ENCODE measurements around the gene LMOD3. TPM values are rescaled to one million over a fixed set of nuclear protein-coding genes. Genes with fewer than 3 reads are reported as not detected.

The LMOD3 gene
- total and polyA plus RNA-seq, 9 of the 15 experiments (the other 6 are each of a cell fraction or from before 2014, with no cell fraction given) = 0.03 TPM; not detected in 8

DNA sequence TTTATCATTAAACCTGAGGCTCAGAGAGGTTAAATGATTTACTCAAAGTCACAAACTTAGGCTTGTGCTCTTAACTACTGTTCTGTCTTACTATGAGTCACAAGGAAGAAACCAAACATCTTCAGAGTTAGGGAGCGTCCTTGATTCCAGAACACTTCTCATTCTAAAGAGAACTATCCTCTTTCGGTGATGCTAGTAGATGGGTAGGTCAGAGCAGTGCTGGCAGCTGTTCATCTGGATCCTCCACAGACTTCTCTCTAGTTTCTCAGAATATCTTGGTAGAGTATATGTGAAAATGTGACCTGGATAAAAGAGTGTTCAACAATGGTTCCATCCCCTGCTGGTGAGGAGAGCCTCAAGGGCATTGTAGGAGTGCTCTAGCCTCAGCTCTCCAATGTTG is 34.3 kb downstream of the LMOD3 start (continued):
- TF ChIP-seq, protein P1, sequence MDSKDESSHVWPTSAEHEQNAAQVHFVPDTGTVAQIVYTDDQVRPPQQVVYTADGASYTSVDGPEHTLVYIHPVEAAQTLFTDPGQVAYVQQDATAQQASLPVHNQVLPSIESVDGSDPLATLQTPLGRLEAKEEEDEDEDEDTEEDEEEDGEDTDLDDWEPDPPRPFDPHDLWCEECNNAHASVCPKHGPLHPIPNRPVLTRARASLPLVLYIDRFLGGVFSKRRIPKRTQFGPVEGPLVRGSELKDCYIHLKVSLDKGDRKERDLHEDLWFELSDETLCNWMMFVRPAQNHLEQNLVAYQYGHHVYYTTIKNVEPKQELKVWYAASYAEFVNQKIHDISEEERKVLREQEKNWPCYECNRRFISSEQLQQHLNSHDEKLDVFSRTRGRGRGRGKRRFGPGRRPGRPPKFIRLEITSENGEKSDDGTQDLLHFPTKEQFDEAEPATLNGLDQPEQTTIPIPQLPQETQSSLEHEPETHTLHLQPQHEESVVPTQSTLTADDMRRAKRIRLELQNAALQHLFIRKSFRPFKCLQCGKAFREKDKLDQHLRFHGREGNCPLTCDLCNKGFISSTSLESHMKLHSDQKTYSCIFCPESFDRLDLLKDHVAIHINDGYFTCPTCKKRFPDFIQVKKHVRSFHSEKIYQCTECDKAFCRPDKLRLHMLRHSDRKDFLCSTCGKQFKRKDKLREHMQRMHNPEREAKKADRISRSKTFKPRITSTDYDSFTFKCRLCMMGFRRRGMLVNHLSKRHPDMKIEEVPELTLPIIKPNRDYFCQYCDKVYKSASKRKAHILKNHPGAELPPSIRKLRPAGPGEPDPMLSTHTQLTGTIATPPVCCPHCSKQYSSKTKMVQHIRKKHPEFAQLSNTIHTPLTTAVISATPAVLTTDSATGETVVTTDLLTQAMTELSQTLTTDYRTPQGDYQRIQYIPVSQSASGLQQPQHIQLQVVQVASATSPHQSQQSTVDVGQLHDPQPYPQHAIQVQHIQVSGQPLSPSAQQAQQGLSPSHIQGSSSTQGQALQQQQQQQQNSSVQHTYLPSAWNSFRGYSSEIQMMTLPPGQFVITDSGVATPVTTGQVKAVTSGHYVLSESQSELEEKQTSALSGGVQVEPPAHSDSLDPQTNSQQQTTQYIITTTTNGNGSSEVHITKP (IDR thresholded peaks at IDR 0.05; ENCODE audit: partially characterized antibody) = peak; percentile 94
- TF ChIP-seq FOSL1 (tag; conservative IDR thresholded peaks at IDR 0.05) (peak; percentile 32; the same call in 1 of the 2 replicates), ZNF586 (CRISPR knock-in tag; conservative IDR thresholded peaks at IDR 0.05) (no peak)

DNA sequence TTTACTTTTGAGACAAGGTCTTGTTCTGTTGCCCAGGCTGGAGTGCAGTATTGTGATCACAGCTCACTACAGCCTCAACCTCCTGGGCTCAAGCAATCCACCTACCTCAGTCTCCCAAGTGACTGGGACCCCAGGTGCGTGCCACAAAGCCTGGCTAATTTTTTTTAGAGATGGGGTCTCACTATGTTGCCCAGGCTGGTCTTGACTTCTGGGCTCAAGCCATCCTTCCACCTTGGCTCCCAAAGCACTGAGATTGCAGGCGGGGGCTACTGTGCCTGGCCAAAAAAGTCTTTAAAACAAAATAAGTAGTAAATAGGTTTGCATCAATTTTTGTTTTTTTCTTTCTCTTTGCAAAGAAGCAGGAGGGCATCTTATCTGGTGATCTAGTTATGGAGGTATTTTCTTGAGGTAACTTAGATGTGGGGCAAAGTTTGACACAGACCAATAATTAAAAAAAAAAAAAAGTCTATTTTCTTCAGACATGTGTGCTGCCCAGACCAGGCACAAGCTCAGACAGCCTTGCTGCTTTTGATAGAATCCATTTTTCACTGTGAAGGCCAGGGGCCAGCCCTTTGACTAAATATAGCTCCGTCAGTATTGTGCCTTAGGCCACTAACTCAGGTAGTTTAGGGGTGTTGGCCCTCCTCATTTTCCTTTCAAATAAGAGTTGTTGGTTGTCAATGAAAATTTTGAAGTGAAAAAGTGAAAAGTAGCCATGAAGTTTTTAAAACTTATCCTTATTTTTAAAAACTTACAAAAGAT is 35.2 kb downstream of the LMOD3 start:
- H3K4me3 ChIP-seq = no peak overlapping the region
- peaks cover 14 to 30% of the 10 kb centered on the region in 2 experiments for H3K4me1 ChIP-seq (replicated peaks in 1 of 2; ENCODE audit: control insufficient read depth in 2 of 2, insufficient read depth in 2 of 2, low read length in 2 of 2)
- in situ Hi-C loops (cut with MboI) (no loop called here), intact Hi-C loops (cut with micrococcal nuclease) (no loop called here)
- no peaks in the 10 kb centered on the region for H3K27me3 ChIP-seq (ENCODE audit: control insufficient read depth in 2 of 2, insufficient read depth in 2 of 2, low read length in 2 of 2)
- 100% methylated on average over 3 of the region's 3 CpGs for WGBS (ENCODE audit: insufficient coverage, low coverage, missing lambda C conversion rate)
- FAIRE-seq (no peak), DNase-seq (ENCODE audit: extremely low read depth in 1 of 4, low spot score in 3 of 4) (no peak), ATAC-seq (no peak)
- H3K4me2 ChIP-seq (ENCODE audit: insufficient read depth, low read length) = no peak overlapping the region
- H3K79me2 ChIP-seq (ENCODE audit: control insufficient read depth, insufficient read depth, low read length) = peaks cover 18% of the 10 kb centered on the region
- ChIA-PET CTCF (ENCODE audit: low intra/inter-chr PET ratio) (interaction anchor here (0.5 kb wide), 1 partner anchor 23 kb away, joined by 3 read pairs; no protein-coding TSS in a partner anchor), POLR2A (interaction anchor here (1.1 to 1.3 kb wide), 2 partner anchors 20 to 31 kb away, joined by 3 to 4 read pairs; no protein-coding TSS in a partner anchor)
- H4K20me1 ChIP-seq (replicated peaks; ENCODE audit: control insufficient read depth, insufficient read depth, low read length) = no peaks in the 10 kb centered on the region
- H3K9ac ChIP-seq (ENCODE audit: insufficient read depth in 1 of 2, low read depth in 2 of 2, low read length in 2 of 2) = no peak overlapping the region
- no peak overlapping the region for H3K27ac ChIP-seq (ENCODE audit: extremely low read depth, low read depth, low read length)
- no peaks in the 10 kb centered on the region for H3K36me3 ChIP-seq (ENCODE audit: control insufficient read depth, insufficient read depth, low read length)
- TF ChIP-seq, protein P2, sequence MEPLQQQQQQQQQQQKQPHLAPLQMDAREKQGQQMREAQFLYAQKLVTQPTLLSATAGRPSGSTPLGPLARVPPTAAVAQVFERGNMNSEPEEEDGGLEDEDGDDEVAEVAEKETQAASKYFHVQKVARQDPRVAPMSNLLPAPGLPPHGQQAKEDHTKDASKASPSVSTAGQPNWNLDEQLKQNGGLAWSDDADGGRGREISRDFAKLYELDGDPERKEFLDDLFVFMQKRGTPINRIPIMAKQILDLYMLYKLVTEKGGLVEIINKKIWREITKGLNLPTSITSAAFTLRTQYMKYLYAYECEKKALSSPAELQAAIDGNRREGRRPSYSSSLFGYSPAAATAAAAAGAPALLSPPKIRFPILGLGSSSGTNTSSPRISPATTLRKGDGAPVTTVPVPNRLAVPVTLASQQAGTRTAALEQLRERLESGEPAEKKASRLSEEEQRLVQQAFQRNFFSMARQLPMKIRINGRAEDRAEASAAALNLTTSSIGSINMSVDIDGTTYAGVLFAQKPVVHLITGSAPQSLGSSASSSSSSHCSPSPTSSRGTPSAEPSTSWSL (CRISPR knock-in tag; IDR thresholded peaks at IDR 0.05; ENCODE audit: borderline replicate concordance) = no peak
- TF ChIP-seq NR2F6 (CRISPR knock-in tag; IDR thresholded peaks at IDR 0.05) = no peak
- no peak for TF ChIP-seq CREB1 (IDR thresholded peaks at IDR 0.05)
- no peak for TF ChIP-seq CREB1 (CRISPR knock-in tag; IDR thresholded peaks at IDR 0.05)
- peak; percentile 33; the same call in 1 of the 2 replicates for TF ChIP-seq ZNF121 (CRISPR knock-in tag; conservative IDR thresholded peaks at IDR 0.05)
- no peak overlapping the region for H2AFZ ChIP-seq (ENCODE audit: low read depth, low read length)
- H3K9me3 ChIP-seq (replicated peaks; ENCODE audit: control insufficient read depth, insufficient read depth, low read depth, low read length) = no peaks in the 10 kb centered on the region
- BruUV-seq (replicated peaks) = no TSS peak
- H3K9me1 ChIP-seq (ENCODE audit: control insufficient read depth, insufficient read depth, low read length) = no peaks in the 10 kb centered on the region

Measured in K562 (cell line).